H1 (cell line): ENCODE results near the gene KCNH4. TPM values are rescaled to one million over a fixed set of nuclear protein-coding genes. Genes with fewer than 3 reads are reported as not detected.

Source experiments
- CTCF ChIA-PET: fragments of 300-600 bp; sonication (Branson Sonifier 250); formaldehyde crosslinking; loops from one replicate; lab custom pipeline; 2021; ENCODE audit not compliant: partially characterized antibody; lab: Charles Lee
- POLR2A ChIA-PET: fragments of 300-600 bp; sonication (Branson Sonifier 250); formaldehyde crosslinking; loops from one replicate; lab custom pipeline; 2021; ENCODE audit warnings: inconsistent platforms; ENCODE audit not compliant: partially characterized antibody; lab: Charles Lee
- DNase-seq, 2 experiments: peaks; one replicate each; pipeline versions ENCODE4 v3.0.0 to v3.0.0-alpha.2; 2010 to 2022; ENCODE audit warnings: low spot score in 2 of 2, low read depth in 1 of 2, mixed read lengths in 1 of 2
- FAIRE-seq: peaks from 2 replicates; lab custom pipeline; 2011; peaks lifted over from hg19 to GRCh38; lab: Jason Lieb, UNC
- H2AFZ ChIP-seq: 2 replicates; pipeline ENCODE4 v1.8.1; 2012; ENCODE audit warnings: low read length, inconsistent platforms
- H2AK5ac ChIP-seq: 2 replicates; pipeline ENCODE4 v1.6.1; 2013; ENCODE audit warnings: low read depth, low read length
- H2BK120ac ChIP-seq: replicated peaks from 2 replicates; pipeline ENCODE3; 2013; ENCODE audit warnings: low read depth, low read length, inconsistent platforms
- H2BK12ac ChIP-seq: 2 replicates; pipeline ENCODE4 v1.6.1; 2013; ENCODE audit warnings: low read depth, low read length
- H2BK15ac ChIP-seq: 2 replicates; pipeline ENCODE4 v1.6.1; 2013; ENCODE audit warnings: low read length
- H2BK20ac ChIP-seq: 2 replicates; pipeline ENCODE4 v1.6.1; 2013; ENCODE audit warnings: low read length
- H2BK5ac ChIP-seq: 2 replicates; pipeline ENCODE4 v1.6.1; 2013; ENCODE audit warnings: low read depth, low read length
- H3K14ac ChIP-seq: 2 replicates; pipeline ENCODE4 v1.6.1; 2013; ENCODE audit warnings: inconsistent platforms; ENCODE audit not compliant: insufficient read length
- H3K18ac ChIP-seq: 2 replicates; pipeline ENCODE4 v1.6.1; 2013; ENCODE audit warnings: low read length; ENCODE audit errors: extremely low read depth
- H3K23ac ChIP-seq: 2 replicates; pipeline ENCODE4 v1.6.1; 2013; ENCODE audit warnings: inconsistent platforms; ENCODE audit not compliant: insufficient read length
- H3K23me2 ChIP-seq: 2 replicates; pipeline ENCODE4 v1.6.1; 2013; ENCODE audit warnings: low read depth, low read length
- H3K27ac ChIP-seq: 2 replicates; pipeline ENCODE4 v1.6.1; 2011; ENCODE audit warnings: low read depth, low read length, inconsistent platforms
- H3K27me3 ChIP-seq, 4 experiments: replicated peaks in 1 of 4; 1 replicate in 1 of 4; 2 replicates in 3 of 4; pipeline versions ENCODE4 v1.6.1 to v1.8.1; 2011 to 2013; ENCODE audit warnings: low read length in 3 of 4, mild to moderate bottlenecking in 3 of 4, inconsistent platforms in 2 of 4, mixed read lengths in 2 of 4, moderate library complexity in 1 of 4; ENCODE audit not compliant: control insufficient read depth in 3 of 4, insufficient read depth in 3 of 4; ENCODE audit errors: extremely low read depth in 1 of 4
- H3K36me3 ChIP-seq, 4 experiments: 2 replicates each; pipeline versions ENCODE4 v1.6.1 to v1.8.1; 2011 to 2013; ENCODE audit warnings: mild to moderate bottlenecking in 4 of 4, low read length in 3 of 4, moderate library complexity in 2 of 4, control low read depth in 1 of 4, inconsistent platforms in 1 of 4; ENCODE audit not compliant: insufficient read depth in 4 of 4, control insufficient read depth in 2 of 4
- H3K4ac ChIP-seq: replicated peaks from 2 replicates; pipeline ENCODE3; 2013; ENCODE audit warnings: low read length, low read depth, mixed read lengths, inconsistent platforms; ENCODE audit not compliant: insufficient read length
- H3K4me1 ChIP-seq, 4 experiments: replicated peaks in 1 of 4; 1 replicate in 1 of 4; 2 replicates in 3 of 4; pipeline versions ENCODE4 v1.6.1 to v1.8.1; 2011 to 2013; ENCODE audit warnings: low read length in 3 of 4, inconsistent platforms in 2 of 4, mixed read lengths in 1 of 4; ENCODE audit not compliant: insufficient read depth in 4 of 4, control insufficient read depth in 3 of 4
- H3K4me2 ChIP-seq, 2 experiments: 2 replicates each; pipeline versions ENCODE4 v1.6.1 to v1.8.1; 2011 to 2013; ENCODE audit warnings: low read depth in 2 of 2, low read length in 2 of 2, control low read depth in 1 of 2, inconsistent platforms in 1 of 2, mild to moderate bottlenecking in 1 of 2; ENCODE audit not compliant: insufficient read depth in 1 of 2
- H3K4me3 ChIP-seq, 4 experiments: fragments of 200-600, 300-600 bp in 1 of 4; sonication (generic), shearing (Covaris generic), sonication (Bioruptor Twin) in 1 of 4; 2 replicates each; pipeline versions ENCODE4 v1.5.1 to v1.8.1; 2011 to 2016; ENCODE audit warnings: low read length in 4 of 4, low read depth in 3 of 4, control low read depth in 2 of 4, inconsistent platforms in 2 of 4, mild to moderate bottlenecking in 2 of 4, mixed read lengths in 1 of 4, moderate library complexity in 1 of 4; ENCODE audit not compliant: insufficient read depth in 2 of 4; ENCODE audit errors: extremely low read depth in 1 of 4
- H3K56ac ChIP-seq: replicated peaks from 2 replicates; pipeline ENCODE3; 2013; ENCODE audit warnings: low read depth, mild to moderate bottlenecking, mixed read lengths, low read length, inconsistent platforms; ENCODE audit not compliant: insufficient read length
- H3K79me1 ChIP-seq: 2 replicates; pipeline ENCODE4 v1.6.1; 2013; ENCODE audit warnings: low read depth, low read length, control low read depth
- H3K79me2 ChIP-seq, 2 experiments: 2 replicates each; pipeline versions ENCODE4 v1.6.1 to v1.8.1; 2012 to 2013; ENCODE audit warnings: low read length in 2 of 2, mild to moderate bottlenecking in 2 of 2, inconsistent platforms in 1 of 2; ENCODE audit not compliant: insufficient read depth in 2 of 2, control insufficient read depth in 1 of 2
- H3K9ac ChIP-seq, 4 experiments: replicated peaks in 1 of 4; 1 replicate in 1 of 4; 2 replicates in 3 of 4; pipeline versions ENCODE4 v1.6.1 to v1.8.1; 2011 to 2013; ENCODE audit warnings: low read depth in 3 of 4, low read length in 3 of 4, control low read depth in 2 of 4, mild to moderate bottlenecking in 2 of 4, moderate library complexity in 2 of 4, inconsistent platforms in 1 of 4; ENCODE audit errors: extremely low read depth in 1 of 4
- H3K9me3 ChIP-seq, 2 experiments: 2 replicates each; pipeline versions ENCODE4 v1.6.1 to v1.8.1; 2012 to 2013; ENCODE audit warnings: mild to moderate bottlenecking in 2 of 2, moderate library complexity in 2 of 2, control low read depth in 1 of 2, inconsistent platforms in 1 of 2, low read depth in 1 of 2, low read length in 1 of 2, mixed read lengths in 1 of 2; ENCODE audit not compliant: insufficient read depth in 2 of 2
- H4K20me1 ChIP-seq, 2 experiments: replicated peaks in 1 of 2; 2 replicates each; pipeline versions ENCODE3 to v1.8.1; 2011 to 2013; ENCODE audit warnings: inconsistent platforms in 2 of 2, low read length in 2 of 2, mild to moderate bottlenecking in 1 of 2; ENCODE audit not compliant: insufficient read depth in 2 of 2, control insufficient read depth in 1 of 2
- H4K5ac ChIP-seq: 2 replicates; pipeline ENCODE4 v1.6.1; 2013; ENCODE audit warnings: low read length, low read depth, mixed read lengths, inconsistent platforms; ENCODE audit not compliant: insufficient read length
- H4K8ac ChIP-seq: 2 replicates; pipeline ENCODE4 v1.8.0; 2013; ENCODE audit warnings: mild to moderate bottlenecking, moderate library complexity, low read length, inconsistent platforms; ENCODE audit not compliant: insufficient read depth; ENCODE audit errors: extremely low read depth
- H4K91ac ChIP-seq: replicated peaks from 2 replicates; pipeline ENCODE3; 2013; ENCODE audit warnings: low read length, mixed read lengths, inconsistent platforms; ENCODE audit not compliant: insufficient read length
- BRCA1 ChIP-seq: IDR thresholded peaks from 2 replicates; pipeline ENCODE4 v1.6.1; 2012; ENCODE audit warnings: low read depth, low read length, improper control_type of control experiment
- CBX8 ChIP-seq: fragments of 300-800, 300-1000 bp; sonication (generic); IDR thresholded peaks from 2 replicates; pipeline ENCODE4 v1.7.1; 2016; ENCODE audit warnings: low read depth, low read length, borderline replicate concordance
- GTF2F1 ChIP-seq: IDR thresholded peaks from 2 replicates; pipeline ENCODE4 v1.6.1; 2012; ENCODE audit warnings: low read depth, low read length, improper control_type of control experiment, borderline replicate concordance
- KDM1A ChIP-seq: fragments of 200-600, 300-600 bp; sonication (generic); IDR thresholded peaks from 2 replicates; pipeline ENCODE4 v1.7.1; 2016; ENCODE audit warnings: mild to moderate bottlenecking, low read length, borderline replicate concordance
- KDM5A ChIP-seq: fragments of 200-600 bp; IDR thresholded peaks from 2 replicates; pipeline ENCODE4 v1.7.1; 2012; ENCODE audit warnings: mild to moderate bottlenecking, low read length, inconsistent platforms, mixed read lengths
- NANOG ChIP-seq: IDR thresholded peaks from 2 replicates; pipeline ENCODE4 v1.6.1; 2011; ENCODE audit warnings: low read length, low read depth, mild to moderate bottlenecking, inconsistent platforms; ENCODE audit not compliant: insufficient read depth, poor library complexity, severe bottlenecking
- PHF8 ChIP-seq: fragments of 200-600 bp; sonication (generic); conservative IDR thresholded peaks from 2 replicates; pipeline ENCODE4 v1.7.1; 2012; ENCODE audit warnings: low read depth, mild to moderate bottlenecking, inconsistent platforms, low read length, moderate library complexity
- POLR2AphosphoS5 ChIP-seq: IDR thresholded peaks from 2 replicates; pipeline ENCODE4 v1.6.1; 2011; ENCODE audit warnings: low read depth, low read length
- RXRA ChIP-seq: IDR thresholded peaks from 2 replicates; pipeline ENCODE4 v1.6.1; 2011; ENCODE audit warnings: low read depth, mild to moderate bottlenecking, low read length, moderate library complexity; ENCODE audit not compliant: insufficient read depth
- SIN3A ChIP-seq, 2 experiments: IDR thresholded peaks in 1 of 2; conservative IDR thresholded peaks in 1 of 2; 2 replicates each; pipeline ENCODE4 v1.6.1; 2011 to 2012; ENCODE audit warnings: low read length in 2 of 2, improper control_type of control experiment in 1 of 2, low read depth in 1 of 2, mild to moderate bottlenecking in 1 of 2
- SP2 ChIP-seq: IDR thresholded peaks from 2 replicates; pipeline ENCODE4 v1.6.1; 2012; ENCODE audit warnings: mild to moderate bottlenecking, low read length, inconsistent platforms
- SUZ12 ChIP-seq: fragments of 200-600 bp; sonication (generic); IDR thresholded peaks from 2 replicates; pipeline ENCODE4 v1.6.1; 2012; ENCODE audit warnings: mild to moderate bottlenecking, inconsistent platforms, low read length, moderate library complexity, mixed read lengths
- TAF1 ChIP-seq: IDR thresholded peaks from 2 replicates; pipeline ENCODE4 v1.6.1; 2011; ENCODE audit warnings: mild to moderate bottlenecking, low read depth, low read length
- ZNF274 ChIP-seq: IDR thresholded peaks from 2 replicates; pipeline ENCODE4 v1.7.0; 2012; ENCODE audit warnings: low read length, borderline replicate concordance; ENCODE audit errors: extremely low read depth
- WGBS, 2 experiments: shearing (Covaris generic) in 1 of 2; methylation state at CpG; one replicate each; pipeline versions ENCODE4 v1.1.6 to v1.1.7; 2013 to 2015; ENCODE audit warnings: low lambda C conversion rate in 2 of 2, mixed read lengths in 2 of 2, inconsistent platforms in 1 of 2, low coverage in 1 of 2, missing lambda C conversion rate in 1 of 2; ENCODE audit not compliant: insufficient replicate concordance in 2 of 2, insufficient coverage in 1 of 2, insufficient read length in 1 of 2; ENCODE audit errors: extremely low coverage in 1 of 2, missing lambda C conversion rate in 1 of 2; 5-methylcytosine and 5-hydroxymethylcytosine counted together
- polyA plus RNA-seq, 7 experiments: library from polyadenylated mRNA; depleted of rRNA in 3 of 7; stranded (reverse) in 5 of 7; unstranded in 2 of 7; fragments of >200 nt in 5 of 7; fragments of 200-250 nt in 2 of 7; gene quantifications; 1 replicate in 5 of 7; 2 replicates in 1 of 7; 4 replicates in 1 of 7; pipeline versions ENCODE4 v1.2.1 to v1.2.3, GENCODE V29; 2011 to 2013; ENCODE audit warnings: missing spikeins in 2 of 7, mixed read lengths in 2 of 7
- total RNA-seq: library from RNA; stranded (reverse); fragmentation: NEBNext Ultra II Directional; extraction: Animal tissue kit (Norgen Biotek cat#: 25700); gene quantifications from 2 replicates; pipeline ENCODE4 v1.2.1, GENCODE V29; 2021

KCNH4 gene
- total and polyA plus RNA-seq, 2 of the 8 experiments (the other 6 are each of a cell fraction or from before 2014, with no cell fraction given), result 0.44 to 0.47 TPM

DNA sequence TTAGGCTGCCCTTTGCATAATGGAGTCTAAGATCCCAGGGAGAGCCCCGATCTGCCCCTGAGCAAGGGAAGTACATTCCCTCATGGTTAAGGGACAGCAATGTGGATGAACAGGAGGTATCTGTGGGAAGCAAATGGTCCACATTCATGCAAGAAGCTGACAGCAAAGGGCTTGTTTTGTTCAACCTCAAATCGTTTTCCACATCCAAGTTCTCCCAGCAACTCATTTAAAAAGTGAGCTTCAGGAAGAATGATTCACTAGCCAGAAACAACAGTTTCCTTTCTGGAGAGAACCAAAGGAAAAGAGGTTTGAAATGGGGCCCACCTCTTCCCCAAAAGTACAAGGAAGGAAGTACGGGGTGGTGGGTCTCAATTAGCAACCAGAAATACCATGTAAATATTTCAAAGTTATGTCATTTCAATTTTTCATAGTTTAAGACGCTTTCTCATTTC, 48.9 kb downstream of the KCNH4 start:
- CTCF ChIA-PET, result interaction anchor here (0.5 to 11.7 kb wide), 9 partner anchors 10 to 197 kb away, joined by 3 to 97 read pairs (median 3); partner anchors contain the start of genes GHDC, HSPB9 and KAT2A
- H3K18ac ChIP-seq, result no peak overlapping the region
- no peak overlapping the region for H2AK5ac ChIP-seq
- DNase-seq (no peak), FAIRE-seq (no peak)
- no peak overlapping the region; a peak in 1 of 7 replicates for H3K9ac ChIP-seq
- H2BK20ac ChIP-seq, result no peak overlapping the region
- no peak overlapping the region for H3K23ac ChIP-seq
- no peak overlapping the region for H3K14ac ChIP-seq
- WGBS, 2 experiments, result 76% methylated on average over 4 of the region's 4 CpGs; no CpG with 5 or more reads in 1 of the 2 experiments
- H2BK12ac ChIP-seq, result no peak overlapping the region
- no peak overlapping the region for H3K56ac ChIP-seq
- H2BK15ac ChIP-seq, result no peak overlapping the region
- H4K20me1 ChIP-seq, result peaks cover 11 to 20% of the 10 kb centered on the region in 2 experiments
- H3K79me2 ChIP-seq, result peaks cover 0 to 32% of the 10 kb centered on the region in 2 experiments; a peak in 2 of 4 replicates
- no peaks in the 10 kb centered on the region for H3K9me3 ChIP-seq
- no peak overlapping the region for H2BK120ac ChIP-seq
- H2AFZ ChIP-seq, result no peak overlapping the region
- no peak overlapping the region for H4K91ac ChIP-seq
- H3K27ac ChIP-seq, result no peak overlapping the region
- POLR2A ChIA-PET, result interaction anchor here (0.6 to 1.8 kb wide), 5 partner anchors 10 to 153 kb away, joined by 3 to 6 read pairs (median 4); partner anchors contain the start of genes HSPB9 and KAT2A
- no peak overlapping the region for H4K5ac ChIP-seq
- peaks cover 0 to 6% (median 1%) of the 10 kb centered on the region in 4 experiments; a peak in 3 of 7 replicates for H3K4me1 ChIP-seq
- H3K4me2 ChIP-seq, result no peak overlapping the region
- H4K8ac ChIP-seq, result no peak overlapping the region
- H3K27me3 ChIP-seq, result no peaks in the 10 kb centered on the region
- H2BK5ac ChIP-seq, result no peak overlapping the region
- peaks cover 3% of the 10 kb centered on the region; the same call in 1 of the 2 replicates for H3K23me2 ChIP-seq
- peaks cover 4 to 29% (median 19%) of the 10 kb centered on the region in 4 experiments for H3K36me3 ChIP-seq
- H3K4ac ChIP-seq, result no peak overlapping the region
- no peak overlapping the region for H3K4me3 ChIP-seq
- peaks cover 14% of the 10 kb centered on the region for H3K79me1 ChIP-seq
- no peak for TF ChIP-seq SIN3A (conservative IDR thresholded peaks at IDR 0.05 in 1 of 2, IDR thresholded peaks at IDR 0.05 in 1 of 2; ENCODE audit: low read depth in 1 of 2, low read length in 2 of 2)
- no peak for TF ChIP-seq RXRA
- TF ChIP-seq GTF2F1, result no peak
- TF ChIP-seq CBX8, result no peak
- TF ChIP-seq ZNF274, result no peak
- TF ChIP-seq KDM5A, result no peak
- no peak for TF ChIP-seq BRCA1
- TF ChIP-seq NANOG, result no peak
- no peak for TF ChIP-seq PHF8
- TF ChIP-seq SUZ12, result no peak
- no peak for TF ChIP-seq TAF1
- TF ChIP-seq POLR2AphosphoS5, result no peak
- TF ChIP-seq KDM1A, result no peak
- no peak for TF ChIP-seq SP2
